GM13976 (cell line): ENCODE data around the gene IL10RB.

Experiments
- DNase-seq: peaks from one replicate; pipeline ENCODE4 v3.0.0; 2012; ENCODE audit warnings: low spot score
- CTCF ChIP-seq: IDR thresholded peaks from 2 replicates; pipeline ENCODE4 v1.5.1; 2012; ENCODE audit warnings: borderline replicate concordance, mild to moderate bottlenecking; ENCODE audit not compliant: insufficient read depth; ENCODE audit errors: extremely low read depth, missing control alignments, control extremely low read depth
- in situ Hi-C: fragments of 300-500 bp; cut with MboI; formaldehyde crosslinking; loops from one replicate; pipeline ENCODE4 v1.12.0; 2022; ENCODE audit warnings: low sequenced_read_pairs, mixed read lengths, inconsistent platforms; ENCODE audit not compliant: unreplicated experiment

Gene IL10RB

GRCh38 chr21:33286076-33286475 lies 19.9 kb downstream of the IL10RB start:
- no peak for DNase-seq
- in situ Hi-C loops = no loop called here
- no peak for TF ChIP-seq CTCF

GRCh38 chr21:33286600-33287456 lies 20.7 kb downstream of the IL10RB start:
- in situ Hi-C loops = no loop called here
- no peak for TF ChIP-seq CTCF
- no peak for DNase-seq

GRCh38 chr21:33289199-33289819 lies 23.1 kb downstream of the IL10RB start:
- no peak for DNase-seq
- no peak for TF ChIP-seq CTCF
- in situ Hi-C loops = no loop called here

- in situ Hi-C loops = no loop called here
- no peak for DNase-seq
- no peak for TF ChIP-seq CTCF
Observed at GRCh38 chr21:33290441-33290840, 24.3 kb downstream of the IL10RB start.

GRCh38 chr21:33291686-33292085 lies 25.5 kb downstream of the IL10RB start:
- in situ Hi-C loops = no loop called here
- TF ChIP-seq CTCF = no peak
- DNase-seq = no peak

GRCh38 chr21:33292724-33293123 lies 26.6 kb downstream of the IL10RB start:
- DNase-seq = no peak
- in situ Hi-C loops = no loop called here
- no peak for TF ChIP-seq CTCF

- in situ Hi-C loops = no loop called here
- TF ChIP-seq CTCF = no peak
- DNase-seq = no peak
Observed at GRCh38 chr21:33293136-33293535, 27.0 kb downstream of the IL10RB start.
